SK-MEL-5 (cell line): ENCODE data around the gene RRN3. TPM values are rescaled to one million over a fixed set of nuclear protein-coding genes. Genes with fewer than 3 reads are reported as not detected.
"Not testable (repeated sequence)": the region's sequence is repeated elsewhere in the genome, so short reads cannot be mapped to it uniquely, and the experiment has no call there.

ENCODE experiments used
- DNase-seq: peaks from one replicate; pipeline ENCODE4 v3.0.0-alpha.2; 2016; ENCODE audit warnings: low read depth, low spot score
- in situ Hi-C: cut with HindIII; loops from 2 replicates; pipeline ENCODE4 v1.10.0; 2016; ENCODE audit warnings: low sequenced_read_pairs, high pct_unique_total_duplicates, low pct_unique_long_range_greater_than_20kb
- total RNA-seq: library from RNA; depleted of rRNA; stranded (reverse); fragments of >200 nt; shearing (Covaris generic); gene quantifications from 2 replicates; pipeline ENCODE4 v1.2.3, GENCODE V29; 2014

Gene RRN3
- total RNA-seq, 1 experiment from 2014 or later: 52.8 TPM

DNA sequence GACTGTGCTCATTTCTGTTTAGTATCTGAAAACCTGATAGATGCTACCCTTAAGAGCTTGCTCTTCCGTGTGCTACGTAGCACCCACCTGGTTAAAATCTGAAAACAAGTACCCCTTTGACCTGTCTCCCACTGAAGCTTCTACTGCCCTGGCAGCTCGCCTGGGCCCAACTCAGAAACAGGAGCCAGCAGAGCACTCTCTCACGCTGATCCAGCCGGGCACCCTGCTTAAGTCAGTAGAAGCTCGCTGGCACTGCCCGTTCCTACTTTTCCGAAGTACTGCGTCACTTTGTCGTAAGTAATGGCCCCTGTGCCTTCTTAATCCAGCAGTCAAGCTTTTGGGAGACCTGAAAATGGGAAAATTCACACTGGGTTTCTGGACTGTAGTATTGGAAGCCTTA lies 57.1 kb downstream of the RRN3 start:
- in situ Hi-C loops: no loop called here

DNA sequence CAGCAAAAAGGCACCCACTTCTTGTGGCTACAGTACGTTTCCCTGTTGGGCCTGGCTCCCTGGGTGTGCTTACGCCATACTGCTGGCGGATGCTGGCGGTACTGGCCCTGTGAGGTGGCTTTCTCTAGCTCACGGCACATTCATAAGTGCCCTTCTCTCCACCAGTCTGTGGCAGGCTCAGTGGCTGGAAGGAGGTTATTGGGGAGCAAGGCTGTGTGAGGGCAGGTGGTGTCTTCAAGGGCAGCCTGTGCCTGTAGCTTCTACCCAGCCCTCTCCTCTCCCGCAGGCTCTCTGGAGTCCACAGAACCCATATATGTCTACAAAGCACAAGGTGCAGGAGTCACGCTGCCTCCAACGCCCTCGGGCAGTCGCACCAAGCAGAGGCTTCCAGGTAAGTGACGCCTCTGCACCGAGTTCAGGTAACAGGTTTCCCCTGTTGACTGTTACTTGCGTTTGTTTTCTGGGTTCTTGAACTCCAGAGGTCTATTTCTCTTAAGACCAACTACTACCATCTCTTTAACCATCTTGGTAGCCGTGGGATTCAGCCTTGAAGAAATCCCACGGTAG lies 58.8 kb downstream of the RRN3 start:
- in situ Hi-C loops: no loop called here
- no peak for DNase-seq

More for the DNA sequence above, 57.1 kb downstream of the RRN3 start:
- no peak for DNase-seq

DNA sequence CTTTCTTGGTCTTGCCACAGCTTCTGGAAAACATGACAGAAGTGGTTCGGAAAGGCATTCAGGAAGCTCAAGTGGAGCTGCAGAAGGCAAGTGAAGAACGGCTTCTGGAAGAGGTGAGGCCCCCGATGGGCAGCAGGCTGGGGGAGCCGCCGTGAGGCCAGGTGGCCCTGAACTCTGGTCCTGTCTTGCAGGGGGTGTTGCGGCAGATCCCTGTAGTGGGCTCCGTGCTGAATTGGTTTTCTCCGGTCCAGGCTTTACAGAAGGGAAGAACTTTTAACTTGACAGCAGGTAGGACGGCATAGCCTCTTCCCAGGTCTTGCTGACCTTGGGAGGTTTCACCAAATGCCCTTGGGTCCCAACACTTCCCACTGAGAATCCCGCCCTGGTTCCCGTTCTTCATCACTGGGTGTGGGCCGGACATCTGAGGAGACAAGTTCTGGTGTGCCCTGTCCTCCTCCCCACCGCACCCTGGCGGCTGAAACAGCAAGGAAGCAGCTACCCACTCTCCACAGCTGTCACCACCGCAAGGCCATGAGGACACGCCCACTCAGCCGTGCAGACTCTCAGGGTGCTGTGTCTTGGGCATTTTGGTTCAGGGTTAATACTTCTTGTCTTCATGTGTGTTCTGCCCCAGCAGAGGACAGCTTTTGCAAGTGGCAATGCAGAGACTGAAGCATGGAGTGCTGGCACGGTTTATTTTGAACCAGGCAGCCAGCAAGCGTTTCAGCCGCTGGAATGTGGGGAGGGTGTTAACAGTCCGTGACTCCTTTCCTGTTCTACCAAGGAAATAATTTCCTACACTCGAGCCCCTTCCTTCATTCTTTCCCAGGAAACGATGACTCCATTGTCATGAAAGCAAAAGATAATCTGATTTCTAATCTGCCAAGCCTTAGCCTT lies 59.6 kb downstream of the RRN3 start:
- DNase-seq: no peak
- in situ Hi-C loops: no loop called here

DNA sequence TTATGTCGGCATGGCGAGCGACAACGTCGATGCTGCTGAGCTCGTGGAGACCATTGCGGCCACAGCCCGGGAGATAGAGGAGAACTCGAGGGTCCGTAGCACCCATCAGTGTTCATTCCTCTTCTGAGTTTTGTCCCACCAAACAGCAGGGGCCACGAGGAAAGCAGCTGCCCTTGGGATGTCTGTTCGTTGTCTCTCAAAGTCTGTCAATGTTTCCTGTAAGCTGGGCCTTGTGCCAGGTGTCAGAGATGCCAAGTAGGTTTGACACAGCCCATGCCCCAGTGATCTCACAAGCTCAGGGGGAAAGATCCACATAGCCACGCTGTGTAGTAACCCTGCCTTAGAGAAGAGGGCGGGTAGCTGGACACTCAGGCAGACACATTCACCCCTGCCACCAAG lies 60.8 kb downstream of the RRN3 start:
- in situ Hi-C loops: no loop called here
- DNase-seq: no peak

DNA sequence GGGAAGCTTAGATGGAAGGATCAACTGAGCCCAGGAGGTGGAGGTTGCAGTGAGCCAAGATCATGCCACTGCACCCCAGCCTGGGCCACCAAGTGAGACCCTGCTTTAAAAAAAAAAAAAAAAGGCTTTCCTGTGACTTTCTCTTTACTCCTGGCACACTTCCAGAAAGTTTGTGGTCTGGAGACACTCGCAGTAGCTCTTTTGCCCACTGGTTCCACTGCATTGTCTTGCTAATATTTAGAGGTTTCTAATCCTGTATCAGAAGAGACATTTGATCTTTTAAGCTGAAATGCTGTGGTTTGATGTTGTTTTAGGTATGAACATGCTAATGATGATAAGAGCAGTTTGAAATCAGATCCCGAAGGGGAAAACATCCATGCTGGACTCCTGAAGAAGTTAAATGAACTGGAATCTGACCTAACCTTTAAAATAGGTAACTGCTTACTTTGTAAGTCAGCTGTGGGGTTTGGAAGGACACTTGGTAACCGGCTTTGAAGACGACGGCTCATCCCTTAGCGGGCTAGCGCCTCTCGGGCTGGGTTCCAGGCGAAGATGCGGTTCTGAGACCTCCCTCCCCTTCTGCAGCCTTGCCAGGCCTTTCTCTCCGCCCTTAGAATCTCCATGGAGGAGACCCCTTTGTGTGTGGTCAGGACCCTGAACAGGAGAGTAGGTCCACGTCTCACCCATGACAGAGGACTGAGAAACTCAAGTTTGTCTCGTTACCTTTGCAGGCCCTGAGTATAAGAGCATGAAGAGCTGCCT lies 61.3 kb downstream of the RRN3 start:
- no peak for DNase-seq
- in situ Hi-C loops: no loop called here

DNA sequence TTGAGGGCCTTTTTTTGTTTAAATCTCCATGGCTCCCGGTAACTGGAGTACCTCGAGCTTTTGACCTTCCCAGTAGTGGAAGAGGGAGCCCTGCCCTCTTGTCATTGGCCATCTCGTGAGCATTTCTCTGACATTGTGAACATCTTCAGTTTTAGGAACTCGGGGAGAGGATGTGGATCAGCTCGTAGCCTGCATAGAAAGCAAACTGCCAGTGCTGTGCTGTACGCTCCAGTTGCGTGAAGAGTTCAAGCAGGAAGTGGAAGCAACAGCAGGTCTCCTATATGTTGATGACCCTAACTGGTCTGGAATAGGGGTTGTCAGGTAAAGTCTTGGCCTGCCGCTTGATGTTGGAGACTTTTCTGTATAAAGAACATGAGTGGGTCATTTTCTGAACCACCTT lies 62.5 kb downstream of the RRN3 start:
- no peak for DNase-seq
- in situ Hi-C loops: no loop called here

DNA sequence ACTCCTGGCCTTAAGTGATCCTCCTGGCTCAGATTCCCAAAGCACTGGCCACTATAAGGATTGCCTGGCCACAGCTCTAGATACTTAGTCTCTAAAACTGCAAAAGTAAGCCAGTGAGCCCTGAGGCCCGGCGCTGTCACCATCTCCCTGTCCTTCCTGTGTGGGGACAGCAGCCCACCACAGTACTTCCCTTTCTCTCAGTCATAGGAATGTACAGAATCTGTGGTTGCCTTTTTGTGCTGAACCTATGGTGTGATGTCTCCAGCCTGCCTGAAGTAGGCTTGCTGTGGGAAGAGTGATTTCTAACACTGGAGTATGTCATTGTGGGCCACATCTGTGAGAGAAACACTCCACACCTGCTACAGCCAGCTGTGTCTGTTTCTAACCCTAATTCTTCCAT lies 62.9 kb downstream of the RRN3 start:
- in situ Hi-C loops: no loop called here
- DNase-seq: no peak

DNA sequence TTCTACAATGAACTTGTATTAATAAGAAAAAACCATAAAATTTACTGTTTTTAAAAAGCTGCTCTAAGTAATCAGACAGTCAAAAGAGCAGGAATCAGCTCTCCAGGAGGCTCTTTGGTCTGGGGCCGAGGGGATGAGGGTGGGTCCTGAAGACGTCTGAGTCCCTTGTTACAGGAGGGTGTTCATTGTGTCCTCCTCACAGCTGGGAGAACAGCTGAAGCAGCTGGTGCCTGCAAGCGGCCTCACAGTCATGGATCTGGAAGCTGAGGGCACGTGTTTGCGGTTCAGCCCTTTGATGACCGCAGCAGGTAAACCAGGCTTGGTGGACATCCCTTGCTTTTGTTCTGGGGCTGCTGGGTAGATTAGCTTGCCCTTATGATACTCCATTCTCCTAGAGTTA lies 64.3 kb downstream of the RRN3 start:
- in situ Hi-C loops, DNase-seq: not testable (repeated sequence)

DNA sequence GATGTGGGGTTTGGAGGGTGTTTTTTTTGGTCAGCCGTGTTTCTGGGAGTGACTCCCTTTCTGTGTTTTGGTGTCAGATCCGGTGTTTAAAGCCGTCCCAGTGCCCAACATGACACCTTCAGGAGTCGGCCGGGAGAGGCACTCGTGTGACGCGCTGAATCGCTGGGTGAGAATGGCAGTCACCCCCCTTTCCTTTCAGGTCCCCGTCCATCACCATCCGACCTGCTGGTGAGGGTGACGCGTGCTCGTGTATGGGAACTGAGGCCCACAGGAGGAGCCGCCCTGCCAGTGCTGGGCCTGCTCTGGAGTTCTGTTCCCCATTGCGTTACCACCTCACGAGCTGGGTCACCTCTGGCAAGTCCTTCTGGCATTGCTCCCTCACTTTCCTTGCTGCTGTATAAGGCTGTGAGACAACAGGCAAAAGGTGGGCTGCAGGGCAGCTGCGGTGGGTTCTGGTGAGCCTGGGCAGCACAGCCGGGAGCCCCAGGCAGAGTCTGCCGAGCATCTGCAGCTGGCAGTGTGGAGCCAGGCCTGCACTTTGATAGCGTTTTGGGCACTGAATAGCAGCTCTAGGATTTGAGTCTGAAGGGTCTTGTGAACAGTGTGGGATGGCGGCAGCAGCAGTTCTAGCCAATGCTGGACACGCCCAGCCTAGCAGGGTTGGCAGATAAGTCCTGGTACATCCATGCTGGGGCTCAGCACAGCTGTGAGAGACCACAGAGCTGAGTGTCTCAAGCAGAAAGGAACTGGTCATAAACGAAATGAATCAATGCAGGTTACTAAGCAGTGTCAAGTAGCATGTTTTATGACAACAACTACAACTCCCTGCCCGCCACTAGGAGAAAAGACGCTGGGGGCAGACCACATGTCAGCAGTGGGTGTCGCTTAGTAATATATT lies 65.0 kb downstream of the RRN3 start:
- DNase-seq, in situ Hi-C loops: not testable (repeated sequence)

DNA sequence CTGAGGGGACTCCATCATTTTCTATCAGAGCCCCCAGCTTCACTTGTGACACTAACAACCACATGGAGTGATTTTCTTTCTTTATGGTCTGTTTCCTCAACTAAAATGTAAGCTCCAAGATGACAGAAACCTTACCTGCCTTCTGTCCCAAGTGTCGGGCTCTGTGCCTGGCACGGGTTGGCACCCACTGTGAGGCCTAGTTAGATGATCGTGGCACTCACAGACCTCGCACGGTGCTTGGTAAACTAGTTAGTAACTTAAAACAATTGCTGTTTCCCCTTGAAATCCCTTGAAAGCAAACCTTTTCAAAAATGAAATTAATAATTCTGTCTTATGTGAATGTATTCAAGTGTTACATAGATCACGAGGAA lies 65.7 kb downstream of the RRN3 start:
- DNase-seq, in situ Hi-C loops: not testable (repeated sequence)

DNA sequence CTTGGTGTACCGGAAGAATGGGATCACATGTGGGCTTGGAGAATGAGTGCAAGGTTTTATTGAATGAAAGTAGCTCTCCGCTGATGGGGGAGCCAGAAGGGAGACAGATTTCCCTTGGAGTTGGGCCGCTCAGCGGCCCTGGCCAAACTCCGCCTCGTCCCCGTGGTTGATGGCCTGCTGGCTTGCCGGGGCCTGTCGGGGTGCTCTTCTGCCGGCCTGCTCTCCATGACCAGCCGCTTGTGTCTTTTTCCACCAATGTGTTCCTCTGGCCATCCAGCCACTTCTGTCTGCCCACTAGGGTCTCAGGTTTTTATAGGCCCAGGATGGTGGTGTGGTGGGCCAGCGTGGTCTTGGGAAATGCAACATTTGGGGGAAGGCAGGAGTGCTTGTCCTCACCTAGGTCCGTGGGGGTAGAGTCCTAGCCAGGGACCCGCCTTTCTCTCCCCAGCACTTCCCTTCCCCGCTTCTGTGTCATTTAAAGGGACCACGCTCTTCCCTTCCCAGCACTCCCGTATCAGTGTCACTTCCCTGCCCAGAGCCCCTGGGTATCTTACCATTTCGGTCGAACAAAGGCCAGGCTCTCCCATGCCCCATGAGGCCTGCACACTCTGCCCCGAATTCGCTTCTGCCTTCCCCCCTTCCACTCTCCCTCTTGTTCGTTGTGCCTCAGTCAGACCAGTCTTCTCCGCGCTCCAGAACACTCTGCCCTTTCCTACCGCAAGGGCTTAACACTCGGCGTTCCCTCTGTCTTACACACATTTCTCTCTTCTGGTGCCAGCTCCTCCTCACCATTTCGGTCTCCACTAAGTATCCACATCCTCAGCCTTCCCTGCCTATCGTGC lies 66.3 kb downstream of the RRN3 start:
- DNase-seq, in situ Hi-C loops: not testable (repeated sequence)

DNA sequence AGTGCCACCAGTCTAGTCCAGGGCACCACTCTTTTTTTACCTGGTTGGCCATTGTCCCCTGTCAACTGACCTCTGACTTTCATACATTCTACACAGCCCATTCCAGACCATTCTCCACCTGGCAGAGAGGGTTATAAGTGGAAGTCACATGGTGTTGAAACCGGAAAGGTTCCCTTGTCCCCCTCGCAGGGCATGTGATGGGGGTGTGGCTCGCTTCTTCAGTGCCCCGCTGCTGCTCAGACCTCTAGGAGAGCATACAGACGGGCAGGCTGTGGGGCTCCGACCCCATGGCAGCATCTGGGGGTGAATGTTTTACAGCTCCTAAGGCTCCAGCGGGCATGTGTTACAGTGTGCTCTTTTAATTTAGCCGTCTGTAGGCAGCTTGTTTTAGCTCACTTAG lies 67.0 kb downstream of the RRN3 start:
- in situ Hi-C loops: not testable (repeated sequence)
- DNase-seq: peak; percentile 38

DNA sequence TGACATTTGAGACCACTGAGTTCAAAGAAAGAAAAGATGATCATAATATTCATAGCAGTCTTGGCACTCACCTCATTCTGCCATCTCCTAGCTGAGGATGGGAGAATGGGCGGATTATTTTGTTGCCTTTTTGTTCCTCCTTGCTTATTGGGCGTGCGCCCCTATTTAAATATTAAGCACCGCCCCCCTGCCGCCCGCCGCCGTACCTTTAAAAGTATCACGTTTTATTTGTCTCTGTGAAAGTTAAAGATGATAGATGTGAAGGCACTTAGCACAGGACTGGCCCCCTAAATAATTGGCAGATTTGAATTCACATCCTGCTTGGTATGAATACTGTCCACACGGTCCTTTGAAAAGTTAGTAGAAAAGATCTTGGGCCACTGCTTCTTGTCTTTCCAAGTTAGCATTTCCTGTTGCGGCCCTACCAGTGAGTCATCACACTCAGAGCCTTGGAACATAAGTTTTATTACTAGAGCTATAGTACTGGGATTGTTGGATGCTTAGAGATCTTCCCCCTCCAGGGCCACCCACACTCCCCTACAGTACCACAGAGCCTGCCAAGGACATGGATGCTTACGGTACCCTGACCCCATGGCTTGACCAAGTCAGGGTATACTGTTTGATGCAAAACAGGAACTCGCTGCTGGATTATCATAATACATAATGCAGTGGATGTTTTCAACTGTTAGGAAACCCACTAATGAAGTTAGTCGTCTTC lies 68.7 kb downstream of the RRN3 start:
- DNase-seq: peak; percentile 55
- in situ Hi-C loops: not testable (repeated sequence)

DNA sequence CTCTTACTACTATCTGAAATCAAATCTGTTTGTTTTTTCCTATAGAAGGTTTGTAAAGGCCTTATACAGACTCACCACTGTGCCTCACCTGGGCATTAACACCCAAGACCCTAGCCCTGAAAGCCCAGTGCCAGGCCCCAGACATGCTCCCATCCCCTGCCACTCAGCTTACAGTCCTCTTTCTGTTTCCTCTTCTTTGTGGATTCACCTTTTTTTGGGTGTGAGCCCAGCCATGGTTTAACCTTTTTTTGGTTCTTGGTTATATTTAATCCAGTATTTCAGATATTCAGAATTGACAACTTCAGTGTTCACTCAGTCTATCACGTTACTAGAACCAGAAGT lies 69.2 kb downstream of the RRN3 start:
- in situ Hi-C loops: not testable (repeated sequence)

DNA sequence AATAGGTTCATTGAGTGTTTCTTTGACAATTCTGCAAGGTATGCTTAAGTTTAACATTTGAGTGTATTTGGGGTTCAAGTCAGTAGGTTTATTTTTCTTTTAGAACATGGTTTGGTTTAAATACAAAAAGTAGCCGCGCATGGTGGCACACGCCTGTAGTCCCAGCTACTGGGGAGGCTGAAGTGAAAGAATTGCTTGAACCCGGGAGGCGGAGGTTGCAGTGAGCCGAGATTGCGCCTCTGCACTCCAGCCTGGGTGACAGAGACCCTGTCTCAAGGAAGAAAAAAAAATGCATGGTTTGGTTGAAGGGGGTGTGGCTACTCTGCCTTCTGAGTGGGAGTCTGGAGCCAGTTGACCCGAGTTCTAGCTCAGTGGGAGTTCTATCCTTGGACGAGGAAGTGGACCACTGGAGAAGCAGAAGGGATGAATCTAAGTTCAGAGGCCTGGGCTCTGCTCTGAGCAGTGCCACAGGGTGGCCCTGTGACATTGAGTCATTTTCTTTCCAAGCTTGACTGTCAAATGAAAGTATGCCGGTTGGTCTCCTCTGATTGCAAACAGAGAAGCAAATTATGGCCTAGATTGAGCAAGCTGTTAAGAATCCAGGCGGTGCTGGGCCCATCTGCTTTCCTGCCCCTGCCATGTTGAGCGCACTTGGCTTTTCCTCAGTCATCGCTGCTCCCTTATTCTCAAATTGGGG lies 70.5 kb downstream of the RRN3 start:
- in situ Hi-C loops, DNase-seq: not testable (repeated sequence)

More for the DNA sequence above, 69.2 kb downstream of the RRN3 start:
- DNase-seq: not testable (repeated sequence)

DNA sequence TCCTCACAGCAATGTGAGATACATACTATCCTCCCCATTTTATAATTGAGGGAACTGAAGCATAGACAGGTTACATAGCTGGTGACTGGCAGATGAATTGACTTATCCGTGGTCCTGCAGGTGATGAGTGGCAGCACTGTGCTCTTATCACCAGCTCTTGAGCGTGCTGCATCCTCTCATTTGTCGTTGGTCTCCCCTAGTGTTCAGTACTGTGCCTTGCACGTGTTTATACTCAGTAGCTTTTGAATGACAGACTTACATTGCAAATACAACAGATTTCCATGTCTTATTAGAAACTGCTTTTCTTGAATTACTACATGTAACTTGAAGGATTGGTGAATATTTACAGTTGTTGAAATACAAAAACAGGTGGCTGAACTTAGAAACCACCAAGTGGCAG lies 71.9 kb downstream of the RRN3 start:
- in situ Hi-C loops: not testable (repeated sequence)
- DNase-seq: peak; percentile 82
